Head of caudate nucleus (tissue), 42 donors: Measurements from ENCODE around the gene TEX14.

Experiments
- DNase-seq, 42 donors: peaks; one replicate each; pipeline versions ENCODE4 v3.0.0 to v3.0.0-alpha.2; 2020 to 2021; ENCODE audit warnings: mixed read lengths in 7 of 42
- intact Hi-C: fragments of 100-400 bp; cut with DNase I; formaldehyde crosslinking; loops from one replicate; pipeline ENCODE4 v1.15.0; 2022

The TEX14 gene

DNA sequence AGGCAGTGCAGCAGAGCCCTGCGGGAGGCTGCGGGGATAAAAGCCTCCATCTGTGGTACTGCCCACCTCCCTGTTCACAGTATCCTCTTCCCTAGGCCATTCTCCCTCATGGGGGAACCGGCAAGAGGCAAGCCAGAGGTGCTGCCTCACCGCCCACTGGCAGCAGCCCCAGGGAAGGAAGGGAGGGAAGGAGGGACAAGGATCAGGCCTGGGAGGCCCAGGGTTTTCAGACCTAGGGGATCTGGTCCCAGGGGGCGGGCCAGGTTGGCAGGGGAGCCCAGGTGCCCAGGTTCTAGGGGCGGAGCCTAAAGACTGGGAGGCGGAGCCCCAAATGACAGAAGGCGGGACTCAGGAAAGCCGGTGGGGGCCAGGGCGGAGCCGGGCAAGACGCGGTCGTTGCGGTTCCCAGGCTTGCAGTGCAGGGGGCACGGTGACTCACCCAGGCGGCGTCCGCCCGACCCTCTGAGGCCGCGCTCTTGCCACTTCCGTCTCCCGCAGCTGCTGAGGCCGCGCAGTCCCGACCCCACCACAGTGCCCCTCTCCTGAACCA lies 174.4 kb downstream of the TEX14 start:
- intact Hi-C loops, result no loop called here

DNA sequence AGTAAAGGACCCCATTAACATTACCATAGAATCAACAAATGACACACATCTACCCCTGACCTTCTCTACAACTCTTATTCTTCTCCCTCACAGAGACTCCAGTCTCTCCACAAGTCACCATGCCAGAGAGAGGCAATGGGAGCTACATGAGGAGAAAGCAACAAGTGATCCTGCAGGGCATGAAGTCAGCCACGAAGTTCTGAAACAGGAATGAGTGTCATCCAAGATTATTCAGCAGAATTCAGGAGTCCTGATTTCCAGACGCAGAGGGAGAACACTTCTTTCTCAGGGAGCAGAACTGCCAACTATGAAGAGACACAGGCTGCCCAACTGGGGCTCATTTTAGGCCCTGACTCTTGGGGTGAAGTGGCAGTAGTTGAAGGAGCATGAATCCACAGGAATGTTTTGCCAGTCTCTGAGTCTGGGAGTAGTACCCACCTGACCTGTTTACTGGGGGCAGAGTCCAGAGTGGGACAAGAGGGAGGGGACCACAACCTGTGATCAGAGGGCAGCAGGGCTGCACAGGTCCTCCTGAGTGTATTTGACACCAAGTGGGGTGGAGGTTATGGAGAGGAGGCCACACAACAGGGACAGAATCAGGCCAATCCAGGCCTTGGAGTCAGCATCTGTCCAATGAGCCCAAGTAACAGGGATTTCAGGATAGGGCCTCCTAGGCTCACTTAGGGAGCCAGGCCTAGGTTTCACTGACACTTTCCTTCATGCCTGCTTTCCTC lies 175.0 kb downstream of the TEX14 start:
- intact Hi-C loops, result no loop called here
- DNase-seq, result no peak

More for the DNA sequence above, 174.4 kb downstream of the TEX14 start:
- DNase-seq, result no peak

DNA sequence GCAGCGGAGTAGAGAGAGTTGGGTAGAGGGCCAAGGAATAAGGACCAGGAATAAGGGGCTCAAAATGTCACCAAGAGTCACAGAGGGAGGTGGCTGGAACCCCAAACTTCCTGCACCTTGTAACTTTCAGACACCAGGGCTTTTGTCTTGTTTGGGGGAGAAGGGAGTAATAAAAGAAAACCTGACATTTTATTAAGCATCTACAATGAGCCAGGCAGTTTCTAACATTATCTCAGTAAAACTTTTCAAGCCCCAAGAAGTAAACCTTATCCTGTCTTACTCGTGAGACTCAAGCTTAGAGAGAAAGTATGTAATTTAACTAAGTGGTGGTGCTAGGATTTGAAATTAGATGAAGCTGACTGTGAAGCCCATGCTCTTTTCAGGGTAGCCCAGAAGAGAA lies 176.6 kb downstream of the TEX14 start:
- DNase-seq, result no peak
- intact Hi-C loops, result no loop called here

DNA sequence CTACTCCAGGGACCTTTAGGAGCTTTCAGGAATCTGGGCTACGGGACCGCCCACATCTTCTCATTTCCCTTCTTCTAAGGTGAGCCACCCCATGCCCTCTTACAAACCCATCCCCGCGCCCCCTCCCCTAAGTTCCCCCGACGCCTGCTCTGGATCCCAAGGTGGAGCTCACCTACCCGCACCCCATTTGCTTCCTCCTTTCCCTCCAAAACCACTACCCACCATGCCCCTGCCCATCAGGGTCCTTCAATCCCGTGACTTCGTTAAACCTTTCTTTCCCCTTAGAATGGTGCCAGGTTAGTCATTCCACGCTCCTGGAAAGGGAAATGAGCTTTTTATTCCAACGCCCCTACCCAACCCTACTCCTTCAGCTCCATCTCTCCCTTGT lies 177.1 kb downstream of the TEX14 start:
- DNase-seq, result no peak
- intact Hi-C loops, result no loop called here

DNA sequence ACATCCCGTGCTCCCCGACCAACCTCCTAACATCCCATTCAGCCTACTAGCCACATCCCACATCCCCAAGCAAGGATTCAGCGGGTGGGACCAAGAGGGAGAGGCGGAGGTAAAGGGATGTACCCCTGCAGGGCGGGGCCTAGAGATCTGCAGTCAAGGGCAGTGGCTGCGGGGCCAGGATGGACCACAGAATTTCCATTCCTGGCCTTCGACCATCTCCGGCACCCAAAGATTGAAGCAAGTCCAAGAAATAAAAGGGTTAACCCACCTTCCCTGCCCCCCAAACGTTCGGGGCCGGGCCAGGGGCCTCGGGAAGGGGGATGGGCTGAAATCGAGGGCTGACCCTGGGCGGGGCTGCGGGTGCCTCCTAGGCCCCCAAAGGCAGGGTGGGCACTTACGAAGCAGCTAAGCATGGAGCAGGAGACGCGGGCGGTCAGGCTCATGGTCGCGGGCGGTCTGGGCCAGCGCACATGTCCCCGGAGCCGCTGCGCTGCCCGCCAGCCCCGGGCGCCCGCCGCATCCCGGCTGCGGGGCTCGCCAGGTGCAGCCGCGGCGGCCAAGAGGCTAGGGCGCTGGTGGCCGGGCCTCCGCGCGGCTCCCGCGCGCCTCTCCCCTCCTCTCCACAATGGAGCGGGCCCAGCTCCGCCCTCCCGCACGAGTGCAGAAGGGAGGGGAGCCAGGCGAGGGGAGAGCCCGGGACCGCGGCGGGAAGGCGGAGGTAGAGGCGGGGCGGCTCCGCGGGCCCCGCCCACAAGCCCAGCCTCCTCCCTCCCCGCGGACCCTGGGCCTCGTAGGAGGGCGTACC lies 177.7 kb downstream of the TEX14 start, which contains the start of gene MTMR4:
TSS of gene MTMR4 (minus strand) at position 674 of the 805 bp plus-strand sequence. CDS start at position 443, 231 bp downstream.
- DNase-seq, result peak; percentile 57 to 95 (median 87)
- intact Hi-C loops, result no loop called here

DNA sequence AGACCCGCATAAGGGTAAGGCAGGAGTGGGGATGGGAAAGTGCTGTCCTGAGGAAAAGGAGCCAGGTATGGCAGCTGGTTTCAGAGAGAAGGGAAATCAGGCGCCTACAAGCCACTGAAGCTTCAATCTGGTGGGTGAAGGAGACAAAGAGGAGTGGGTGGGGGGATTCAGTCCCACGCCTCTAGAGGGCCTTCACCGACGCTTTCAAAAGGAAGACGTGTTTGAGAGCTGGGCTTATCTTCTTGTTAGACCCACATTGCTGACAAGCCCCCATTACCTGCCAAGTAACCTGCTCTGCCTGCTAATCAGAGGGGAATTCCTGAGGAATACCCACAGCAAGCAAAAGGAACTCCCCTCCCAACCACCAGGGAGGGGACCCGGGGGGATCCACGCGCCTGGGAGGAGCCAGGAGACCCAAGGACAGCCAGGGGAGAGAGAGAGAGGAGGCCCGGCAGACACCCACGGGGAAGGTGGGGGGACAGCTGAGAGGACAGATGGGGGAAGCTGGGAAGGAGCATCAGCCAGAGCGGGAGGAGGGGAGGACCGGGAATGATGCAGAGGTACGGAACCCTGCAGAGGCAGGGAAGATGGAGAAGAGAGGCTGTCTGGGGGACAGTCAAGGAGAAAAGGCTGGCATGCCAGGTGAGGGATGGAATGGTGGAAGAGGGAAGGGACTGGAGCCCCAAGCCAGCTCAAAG lies 178.4 kb downstream of the TEX14 start:
- intact Hi-C loops, result no loop called here
- DNase-seq, result peak in 14 of 42 donors; percentile 3 to 68 (median 46)

DNA sequence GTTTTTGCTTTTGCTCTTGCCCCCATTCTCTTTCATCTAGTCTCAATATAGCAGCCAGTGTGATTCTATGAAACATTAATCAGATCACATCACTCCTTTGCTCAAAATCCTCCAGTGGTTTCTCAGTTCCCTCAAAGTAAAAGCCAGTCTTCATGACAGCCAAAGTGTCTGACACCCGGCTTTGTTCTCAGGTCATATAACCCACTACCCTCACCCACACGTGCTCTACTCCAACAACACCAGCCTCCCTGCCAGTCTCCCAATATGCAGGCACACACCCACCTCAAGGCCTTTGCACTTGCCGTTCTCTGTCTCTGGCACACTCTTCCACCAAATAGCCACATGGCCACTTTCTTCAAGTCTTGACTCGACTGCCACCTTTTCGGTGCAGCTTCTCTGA lies 181.8 kb downstream of the TEX14 start:
- intact Hi-C loops, result no loop called here
- no peak for DNase-seq

DNA sequence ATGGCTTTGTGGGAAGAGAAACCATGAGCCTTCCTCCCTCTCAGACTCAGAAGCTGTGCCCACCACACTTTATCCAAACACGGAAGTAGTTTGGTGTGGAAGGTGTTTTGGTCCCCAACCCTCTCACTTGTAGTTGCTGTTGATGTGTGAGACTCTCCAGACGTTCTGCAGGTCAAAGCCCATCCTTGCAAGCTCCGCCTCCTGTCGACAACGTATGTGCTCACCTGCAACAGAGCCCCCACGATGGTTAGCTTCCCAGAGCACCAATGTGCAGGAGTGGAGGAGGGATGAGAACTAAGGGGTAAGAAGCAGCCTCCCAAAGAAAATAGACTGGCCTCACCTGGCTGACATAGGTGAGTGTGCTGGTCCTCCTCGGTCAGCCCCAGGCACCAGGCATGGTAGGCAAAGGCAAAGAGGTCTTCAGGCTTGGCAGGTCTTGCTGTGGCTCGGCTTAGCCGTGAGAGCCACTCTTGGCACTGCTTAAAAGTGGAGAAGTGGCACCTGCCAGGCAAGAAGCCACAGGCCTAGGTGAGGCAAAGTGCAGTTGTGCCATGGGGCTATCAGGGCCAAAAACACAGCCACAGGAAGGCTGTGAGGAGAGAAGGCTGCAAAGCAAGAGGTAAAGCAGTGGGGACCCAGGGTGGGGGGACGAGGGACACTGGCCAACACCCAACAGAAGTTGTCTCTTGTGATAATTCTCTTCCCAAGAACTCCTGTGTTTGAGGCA lies 183.3 kb downstream of the TEX14 start:
- intact Hi-C loops, result no loop called here
- DNase-seq, result no peak

DNA sequence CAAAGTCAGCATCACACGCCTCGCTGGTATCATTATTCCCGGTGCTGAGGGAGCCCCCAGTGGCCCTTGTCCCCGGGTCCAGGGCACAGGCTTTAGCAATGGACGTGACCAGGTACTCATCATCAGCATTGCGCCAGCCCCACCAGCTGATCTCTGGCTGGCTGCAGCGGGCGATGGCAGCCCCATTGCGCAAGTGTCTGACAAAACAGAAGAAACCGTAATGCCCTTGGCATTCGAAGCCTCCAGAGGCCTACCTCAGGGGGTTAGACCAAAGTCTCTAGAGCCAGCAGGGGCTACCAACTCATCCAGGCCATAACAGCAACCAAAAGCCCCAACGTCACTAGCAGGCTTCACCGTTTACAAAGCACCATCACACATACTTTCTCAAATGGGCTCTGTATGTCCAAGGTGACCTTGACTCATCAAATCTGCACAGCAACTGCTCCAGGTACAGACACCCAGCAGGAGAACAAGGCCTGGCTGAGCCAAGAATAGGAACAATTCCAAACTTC lies 184.7 kb downstream of the TEX14 start:
- intact Hi-C loops, result no loop called here
- DNase-seq, result no peak
